ENCODE results near the gene GNGT2. TPM values are rescaled to one million over a fixed set of nuclear protein-coding genes. Genes with fewer than 3 reads are reported as not detected.

The GNGT2 gene
- total and polyA plus RNA-seq, 2 of the 4 experiments (the other 2 are of a cell fraction) = 0.18 to 0.79 TPM

- intact Hi-C loops (cut with micrococcal nuclease) = no loop called here
- no CpG with 5 or more reads among the region's 2 CpGs for WGBS, 2 experiments (ENCODE audit: extremely low coverage in 2 of 2, insufficient read length in 1 of 2)
- POLR2A ChIA-PET (ENCODE audit: unreplicated experiment) = no interaction called here
Observed at GRCh38 chr17:49170216-49170615, 40.2 kb downstream of the GNGT2 start.

More at GRCh38 chr17:49170216-49170615, 40.2 kb downstream of the GNGT2 start:
- Histone ChIP-seq H3K9me1 (ENCODE audit: insufficient read depth, low read length) (no peaks in the 10 kb centered on the region), H2AK5ac (ENCODE audit: low read depth, low read length) (no peak overlapping the region), H3K79me1 (ENCODE audit: low read depth in 1 of 2, low read length in 2 of 2) (no peaks in the 10 kb centered on the region), H4K8ac (ENCODE audit: low read depth in 2 of 2, low read length in 2 of 2) (no peak overlapping the region), H3K56ac (ENCODE audit: extremely low read depth, insufficient read depth, low read length) (no peak overlapping the region), H2BK20ac (ENCODE audit: low read depth, low read length) (no peak overlapping the region), H3K36me3 (ENCODE audit: control insufficient read depth, insufficient read depth, low read length) (no peaks in the 10 kb centered on the region), H3K9ac (ENCODE audit: low read depth, low read length) (no peak overlapping the region), H3K27me3 (ENCODE audit: control insufficient read depth, insufficient read depth, low read length) (peaks cover 52% of the 10 kb centered on the region), H4K20me1 (ENCODE audit: insufficient read depth, low read length) (no peaks in the 10 kb centered on the region), H3K14ac (replicated peaks; ENCODE audit: low read depth, low read length) (no peak overlapping the region), H3K4me3 (ENCODE audit: insufficient read depth, low read depth, low read length) (no peak overlapping the region), H3K4me2 (ENCODE audit: low read depth, low read length) (no peak overlapping the region), H3K4me1 (ENCODE audit: control insufficient read depth, insufficient read depth, low read length) (no peaks in the 10 kb centered on the region), H2AK9ac (replicated peaks; ENCODE audit: low read depth, low read length, poor library complexity) (no peak overlapping the region), H2AFZ (replicated peaks; ENCODE audit: low read length, poor library complexity) (no peak overlapping the region), H2BK120ac (ENCODE audit: low read depth, low read length) (no peak overlapping the region), H2BK15ac (ENCODE audit: low read depth, low read length) (no peak overlapping the region), H3K18ac (ENCODE audit: low read depth, low read length) (no peak overlapping the region), H3K4ac (ENCODE audit: low read depth, low read length) (no peak overlapping the region), H4K5ac (ENCODE audit: low read depth, low read length) (no peak overlapping the region), H3K23ac (ENCODE audit: low read depth, low read length) (no peak overlapping the region), H3K9me3 (ENCODE audit: control insufficient read depth, insufficient read depth, low read length) (peaks cover 11% of the 10 kb centered on the region), H2BK5ac (ENCODE audit: low read depth, low read length, poor library complexity, severe bottlenecking) (no peak overlapping the region), H4K91ac (ENCODE audit: insufficient read depth, low read depth, low read length) (no peak overlapping the region), H3K27ac (ENCODE audit: insufficient read depth, low read length) (no peak overlapping the region)
- no peak for DNase-seq
- CTCF ChIA-PET = interaction anchor here (0.9 kb wide), 1 partner anchor 9 kb away, joined by 3 read pairs; no protein-coding TSS in a partner anchor
- dilution Hi-C loops (cut with HindIII; ENCODE audit: low sequenced_read_pairs, unreplicated experiment) = no loop called here
- TF ChIP-seq RFX5 (IDR thresholded peaks at IDR 0.05; ENCODE audit: low read depth, low read length) = no peak
- TF ChIP-seq CTCF (conservative IDR thresholded peaks at IDR 0.05; ENCODE audit: low read depth, low read length) = no peak
- TF ChIP-seq MAZ (IDR thresholded peaks at IDR 0.05; ENCODE audit: borderline replicate concordance, low read depth, low read length) = no peak
- TF ChIP-seq, protein P1, sequence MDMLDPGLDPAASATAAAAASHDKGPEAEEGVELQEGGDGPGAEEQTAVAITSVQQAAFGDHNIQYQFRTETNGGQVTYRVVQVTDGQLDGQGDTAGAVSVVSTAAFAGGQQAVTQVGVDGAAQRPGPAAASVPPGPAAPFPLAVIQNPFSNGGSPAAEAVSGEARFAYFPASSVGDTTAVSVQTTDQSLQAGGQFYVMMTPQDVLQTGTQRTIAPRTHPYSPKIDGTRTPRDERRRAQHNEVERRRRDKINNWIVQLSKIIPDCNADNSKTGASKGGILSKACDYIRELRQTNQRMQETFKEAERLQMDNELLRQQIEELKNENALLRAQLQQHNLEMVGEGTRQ (IDR thresholded peaks at IDR 0.05; ENCODE audit: low read depth, low read length) = no peak
- no peak for TF ChIP-seq NFE2L2 (IDR thresholded peaks at IDR 0.05; ENCODE audit: low read depth, low read length)
- no peak for TF ChIP-seq BHLHE40 (IDR thresholded peaks at IDR 0.05; ENCODE audit: low read depth, low read length)
- TF ChIP-seq RAD21 (IDR thresholded peaks at IDR 0.05; ENCODE audit: low read length) = no peak
- TF ChIP-seq FOS (IDR thresholded peaks at IDR 0.05; ENCODE audit: low read depth, low read length) = no peak
- no peak for TF ChIP-seq CHD1 (IDR thresholded peaks at IDR 0.05; ENCODE audit: low read depth, low read length)
- no peak for TF ChIP-seq MXI1 (IDR thresholded peaks at IDR 0.05; ENCODE audit: borderline replicate concordance, low read depth, low read length)
- TF ChIP-seq, protein P2, sequence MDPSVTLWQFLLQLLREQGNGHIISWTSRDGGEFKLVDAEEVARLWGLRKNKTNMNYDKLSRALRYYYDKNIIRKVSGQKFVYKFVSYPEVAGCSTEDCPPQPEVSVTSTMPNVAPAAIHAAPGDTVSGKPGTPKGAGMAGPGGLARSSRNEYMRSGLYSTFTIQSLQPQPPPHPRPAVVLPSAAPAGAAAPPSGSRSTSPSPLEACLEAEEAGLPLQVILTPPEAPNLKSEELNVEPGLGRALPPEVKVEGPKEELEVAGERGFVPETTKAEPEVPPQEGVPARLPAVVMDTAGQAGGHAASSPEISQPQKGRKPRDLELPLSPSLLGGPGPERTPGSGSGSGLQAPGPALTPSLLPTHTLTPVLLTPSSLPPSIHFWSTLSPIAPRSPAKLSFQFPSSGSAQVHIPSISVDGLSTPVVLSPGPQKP (IDR thresholded peaks at IDR 0.05; ENCODE audit: borderline replicate concordance, low read depth, low read length) = no peak
- no peak for TF ChIP-seq CEBPB (IDR thresholded peaks at IDR 0.05; ENCODE audit: low read depth, low read length)
- no peak for TF ChIP-seq POLR2A (IDR thresholded peaks at IDR 0.05; ENCODE audit: low read depth, low read length)
- no peak for TF ChIP-seq MAFK (IDR thresholded peaks at IDR 0.05; ENCODE audit: low read depth, low read length)
- TF ChIP-seq RCOR1 (IDR thresholded peaks at IDR 0.05; ENCODE audit: insufficient replicate concordance, low read length) = no peak
- TF ChIP-seq SMC3 (IDR thresholded peaks at IDR 0.05; ENCODE audit: low read depth, low read length) = no peak
- no TSS peak for BruUV-seq (replicated peaks)
- ATAC-seq (ENCODE audit: low read depth) = no peak
- in situ Hi-C loops (cut with MboI; ENCODE audit: low sequenced_read_pairs) = no loop called here

Data from IMR-90 (cell line).